ENCODE data around the gene C2CD4D. TPM values are rescaled to one million over a fixed set of nuclear protein-coding genes. Genes with fewer than 3 reads are reported as not detected.

C2CD4D gene
- polyA plus RNA-seq, 1 donor (not counting 4 experiments of a cell fraction or from before 2014, with no cell fraction given): 0.05 TPM

- H3K9me1 ChIP-seq (ENCODE audit: control insufficient read depth, extremely low read depth, insufficient read depth, low read length): no peaks in the 10 kb centered on the region
- H3K36me3 ChIP-seq (ENCODE audit: control insufficient read depth in 2 of 2, extremely low read depth in 1 of 2, insufficient read depth in 2 of 2, low read length in 2 of 2): no peaks in the 10 kb centered on the region
- no peaks in the 10 kb centered on the region for H4K20me1 ChIP-seq (ENCODE audit: control insufficient read depth, extremely low read depth, insufficient read depth, low read length)
- H3K9me3 ChIP-seq (ENCODE audit: control insufficient read depth, low read depth, low read length): no peaks in the 10 kb centered on the region
- peaks cover 14% of the 10 kb centered on the region for H3K4me1 ChIP-seq (ENCODE audit: control insufficient read depth, extremely low read depth, insufficient read depth, low read length)
- no peaks in the 10 kb centered on the region for H3K79me2 ChIP-seq (ENCODE audit: control insufficient read depth, insufficient read depth, low read length)
- FAIRE-seq: no peak
- no peaks in the 10 kb centered on the region for H3K27me3 ChIP-seq (ENCODE audit: control insufficient read depth, extremely low read depth, insufficient read depth, low read length)
- no peak for DNase-seq (ENCODE audit: low read depth, low spot score)
- H3K9ac ChIP-seq (ENCODE audit: control insufficient read depth, extremely low read depth, insufficient read depth, low read length): no peak overlapping the region
- H3K4me2 ChIP-seq (ENCODE audit: control insufficient read depth, extremely low read depth, insufficient read depth, low read depth, low read length): no peak overlapping the region
- dilution Hi-C loops (cut with MboI; ENCODE audit: extremely low pct_ligation_motif_present, low sequenced_read_pairs): no loop called here
- no peak overlapping the region for H3K4me3 ChIP-seq (ENCODE audit: control insufficient read depth in 2 of 3, extremely low read depth in 1 of 3, insufficient read depth in 2 of 3, low read depth in 1 of 3, low read length in 3 of 3)
- no peak overlapping the region for H3K27ac ChIP-seq (ENCODE audit: control insufficient read depth, insufficient read depth, low read length)
- H2AFZ ChIP-seq (ENCODE audit: control insufficient read depth, low read length): no peak overlapping the region
- TF ChIP-seq EZH2 (IDR thresholded peaks at IDR 0.05; ENCODE audit: low read length) (no peak), CTCF (optimal IDR thresholded peaks at IDR 0.05 in 1 of 3, IDR thresholded peaks at IDR 0.05 in 1 of 3, conservative IDR thresholded peaks at IDR 0.05 in 1 of 3; ENCODE audit: extremely low read depth in 1 of 3, insufficient read depth in 2 of 3, low read length in 3 of 3) (no peak)
These were observed 13.6 kb downstream of the C2CD4D start for GRCh38 chr1:151825751-151826660.

GRCh38 chr1:151825204-151825603 is 14.4 kb downstream of the C2CD4D start:
- dilution Hi-C loops (cut with MboI; ENCODE audit: extremely low pct_ligation_motif_present, low sequenced_read_pairs): no loop called here
- H3K9ac ChIP-seq (ENCODE audit: control insufficient read depth, extremely low read depth, insufficient read depth, low read length): no peak overlapping the region
- no peaks in the 10 kb centered on the region for H3K36me3 ChIP-seq (ENCODE audit: control insufficient read depth in 2 of 2, extremely low read depth in 1 of 2, insufficient read depth in 2 of 2, low read length in 2 of 2)
- peaks cover 16% of the 10 kb centered on the region for H3K4me1 ChIP-seq (ENCODE audit: control insufficient read depth, extremely low read depth, insufficient read depth, low read length)
- no peak overlapping the region for H3K4me2 ChIP-seq (ENCODE audit: control insufficient read depth, extremely low read depth, insufficient read depth, low read depth, low read length)
- DNase-seq (ENCODE audit: low read depth, low spot score) (no peak), FAIRE-seq (no peak)
- no peak overlapping the region for H3K4me3 ChIP-seq (ENCODE audit: control insufficient read depth in 2 of 3, extremely low read depth in 1 of 3, insufficient read depth in 2 of 3, low read depth in 1 of 3, low read length in 3 of 3)
- TF ChIP-seq EZH2 (IDR thresholded peaks at IDR 0.05; ENCODE audit: low read length) (no peak), CTCF (optimal IDR thresholded peaks at IDR 0.05 in 1 of 3, IDR thresholded peaks at IDR 0.05 in 1 of 3, conservative IDR thresholded peaks at IDR 0.05 in 1 of 3; ENCODE audit: extremely low read depth in 1 of 3, insufficient read depth in 2 of 3, low read length in 3 of 3) (no peak)
- no peaks in the 10 kb centered on the region for H3K27me3 ChIP-seq (ENCODE audit: control insufficient read depth, extremely low read depth, insufficient read depth, low read length)
- H3K9me1 ChIP-seq (ENCODE audit: control insufficient read depth, extremely low read depth, insufficient read depth, low read length): no peaks in the 10 kb centered on the region
- H3K9me3 ChIP-seq (ENCODE audit: control insufficient read depth, low read depth, low read length): no peaks in the 10 kb centered on the region
- H4K20me1 ChIP-seq (ENCODE audit: control insufficient read depth, extremely low read depth, insufficient read depth, low read length): no peaks in the 10 kb centered on the region
- no peak overlapping the region for H3K27ac ChIP-seq (ENCODE audit: control insufficient read depth, insufficient read depth, low read length)
- H3K79me2 ChIP-seq (ENCODE audit: control insufficient read depth, insufficient read depth, low read length): no peaks in the 10 kb centered on the region
- no peak overlapping the region for H2AFZ ChIP-seq (ENCODE audit: control insufficient read depth, low read length)
